ENCODE data around the gene TXNDC8. TPM values are rescaled to one million over a fixed set of nuclear protein-coding genes. Genes with fewer than 3 reads are reported as not detected.

The TXNDC8 gene
- total RNA-seq, 4 donors from 2014 or later: not detected

- Histone ChIP-seq H3K27ac (no peak overlapping the region), H3K9me3 (no peaks in the 10 kb centered on the region), H3K4me3 (no peak overlapping the region), H3K36me3 (no peaks in the 10 kb centered on the region), H3K4me1 (no peaks in the 10 kb centered on the region), H3K27me3 (no peaks in the 10 kb centered on the region)
- peak; percentile 43 for ATAC-seq
- 27 to 40% methylated on average over 1 of the region's 1 CpG for WGBS, 2 donors (ENCODE audit: low coverage in 1 of 2)
- TF ChIP-seq POLR2A (IDR thresholded peaks at IDR 0.05) (no peak), CTCF (IDR thresholded peaks at IDR 0.05) (no peak), EP300 (IDR thresholded peaks at IDR 0.05) (no peak), POLR2AphosphoS5 (IDR thresholded peaks at IDR 0.05) (no peak)
Observed at GRCh38 chr9:110351009-110351467, 13.4 kb upstream of the TXNDC8 start.

- ATAC-seq: no peak
- H3K27me3 ChIP-seq: no peaks in the 10 kb centered on the region
- H3K4me1 ChIP-seq: no peaks in the 10 kb centered on the region
- H3K36me3 ChIP-seq: no peaks in the 10 kb centered on the region
- H3K9me3 ChIP-seq: no peaks in the 10 kb centered on the region
- H3K4me3 ChIP-seq: no peak overlapping the region
- 53 to 55% methylated on average over 3 of the region's 3 CpGs for WGBS, 2 donors (ENCODE audit: low coverage in 1 of 2)
- no peak overlapping the region for H3K27ac ChIP-seq
- TF ChIP-seq EP300 (IDR thresholded peaks at IDR 0.05): no peak
- no peak for TF ChIP-seq POLR2AphosphoS5 (IDR thresholded peaks at IDR 0.05)
Observed at GRCh38 chr9:110346325-110346724, 8.7 kb upstream of the TXNDC8 start.

DNA sequence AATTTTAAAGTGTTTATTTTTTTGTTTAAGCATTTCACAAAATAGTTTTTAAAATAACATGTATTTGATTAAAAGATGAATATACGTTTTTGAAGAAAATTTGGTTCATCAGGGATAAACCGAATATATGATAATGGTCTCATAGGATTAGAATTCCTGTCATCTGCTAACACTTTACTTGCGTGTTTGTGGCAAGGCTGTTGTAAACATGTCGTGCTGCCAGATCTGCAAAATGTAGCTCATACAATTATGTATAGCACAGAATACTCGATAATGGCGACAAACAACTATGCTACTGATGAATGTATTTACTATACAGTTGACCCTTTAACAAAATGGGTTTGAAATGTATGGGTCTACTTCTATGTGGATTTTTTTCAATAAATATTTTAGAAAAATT, 7.2 kb upstream of the TXNDC8 start:
- Histone ChIP-seq H3K27me3 (no peaks in the 10 kb centered on the region), H3K4me3 (no peak overlapping the region), H3K36me3 (no peaks in the 10 kb centered on the region), H3K9me3 (no peaks in the 10 kb centered on the region), H3K27ac (no peak overlapping the region), H3K4me1 (no peaks in the 10 kb centered on the region)
- WGBS, 2 donors (ENCODE audit: low coverage in 1 of 2): 73 to 77% methylated on average over 6 of the region's 6 CpGs
- no peak for TF ChIP-seq CTCF (IDR thresholded peaks at IDR 0.05)
- no peak for ATAC-seq

GRCh38 chr9:110343551-110343950, 5.9 kb upstream of the TXNDC8 start:
- WGBS, 2 donors (ENCODE audit: low coverage in 1 of 2): 63 to 80% methylated on average over 3 of the region's 5 CpGs
- H3K27ac ChIP-seq: no peak overlapping the region
- no peak for ATAC-seq
- no peaks in the 10 kb centered on the region for H3K36me3 ChIP-seq
- H3K4me3 ChIP-seq: no peak overlapping the region
- no peaks in the 10 kb centered on the region for H3K9me3 ChIP-seq
- H3K4me1 ChIP-seq: no peaks in the 10 kb centered on the region
- no peaks in the 10 kb centered on the region for H3K27me3 ChIP-seq
- TF ChIP-seq POLR2A (IDR thresholded peaks at IDR 0.05): no peak
- TF ChIP-seq EP300 (IDR thresholded peaks at IDR 0.05): no peak
- TF ChIP-seq CTCF (IDR thresholded peaks at IDR 0.05): no peak
- TF ChIP-seq POLR2AphosphoS5 (IDR thresholded peaks at IDR 0.05): no peak

GRCh38 chr9:110340306-110340705, 2.6 kb upstream of the TXNDC8 start:
- Histone ChIP-seq H3K4me1 (no peaks in the 10 kb centered on the region), H3K27ac (no peak overlapping the region), H3K9me3 (no peaks in the 10 kb centered on the region), H3K4me3 (no peak overlapping the region), H3K27me3 (no peaks in the 10 kb centered on the region), H3K36me3 (no peaks in the 10 kb centered on the region)
- WGBS, 2 donors (ENCODE audit: low coverage in 1 of 2): 60 to 80% methylated on average over 1 to 2 of the region's 2 CpGs
- ATAC-seq: no peak
- TF ChIP-seq POLR2AphosphoS5 (IDR thresholded peaks at IDR 0.05) (no peak), EP300 (IDR thresholded peaks at IDR 0.05) (no peak), POLR2A (IDR thresholded peaks at IDR 0.05) (no peak), CTCF (IDR thresholded peaks at IDR 0.05) (no peak)

Measured in gastroesophageal sphincter (tissue), 4 donors.